ENCODE measurements around the gene RCSD1.

- no peak for TF ChIP-seq CTCF (IDR thresholded peaks at IDR 0.05)
- no peak for TF ChIP-seq POLR2A (IDR thresholded peaks at IDR 0.05)
Observed at GRCh38 chr1:167584581-167584980, 45.5 kb upstream of the RCSD1 start.
